Smooth muscle cell (in vitro differentiated cells): ENCODE results near the gene SYNDIG1L. TPM values are rescaled to one million over a fixed set of nuclear protein-coding genes. Genes with fewer than 3 reads are reported as not detected.

Experiments used
- DNase-seq: peaks from one replicate; lab custom pipeline; 2025; ENCODE audit not compliant: unreplicated experiment; lab: John Stamatoyannopoulos, UW
- H2AFZ ChIP-seq: fragments of 200-600 bp; sonication (generic); 2 replicates; pipeline ENCODE4 v1.6.0; 2016; ENCODE audit warnings: antibody characterized with exemption, low read depth, mild to moderate bottlenecking
- H3F3A ChIP-seq: fragments of 200-600 bp; sonication (generic); 2 replicates; pipeline ENCODE4 v1.6.0; 2017; ENCODE audit warnings: antibody characterized with exemption, low read depth
- H3K27ac ChIP-seq: fragments of 200-600 bp; sonication (generic); 2 replicates; pipeline ENCODE4 v1.5.1; 2016; ENCODE audit warnings: low read depth, mild to moderate bottlenecking
- H3K27me3 ChIP-seq: fragments of 200-600 bp; sonication (generic); 2 replicates; pipeline ENCODE4 v1.6.1; 2016; ENCODE audit warnings: low read depth, mild to moderate bottlenecking
- H3K36me3 ChIP-seq: fragments of 200-600 bp; sonication (generic); 2 replicates; pipeline ENCODE4 v1.5.1; 2016; ENCODE audit warnings: low read depth
- H3K4me1 ChIP-seq: fragments of 200-600 bp; sonication (generic); 2 replicates; pipeline ENCODE4 v1.5.1; 2016; ENCODE audit warnings: low read depth
- H3K4me2 ChIP-seq: fragments of 200-600 bp; sonication (generic); 2 replicates; pipeline ENCODE4 v1.6.0; 2016; ENCODE audit warnings: mild to moderate bottlenecking
- H3K4me3 ChIP-seq: fragments of 200-600 bp; sonication (generic); 2 replicates; pipeline ENCODE4 v1.5.1; 2016; ENCODE audit warnings: mild to moderate bottlenecking
- H3K79me2 ChIP-seq: fragments of 200-600 bp; sonication (generic); 2 replicates; pipeline ENCODE4 v1.6.0; 2016; ENCODE audit warnings: low read depth, mild to moderate bottlenecking
- H3K9ac ChIP-seq: fragments of 200-600 bp; sonication (generic); 2 replicates; pipeline ENCODE4 v1.6.0; 2016; ENCODE audit warnings: low read depth
- H3K9me3 ChIP-seq: fragments of 200-600 bp; sonication (generic); replicated peaks from 2 replicates; pipeline ENCODE4 v1.5.1; 2016; ENCODE audit warnings: low read depth
- H4K20me1 ChIP-seq: fragments of 200-600 bp; sonication (generic); 2 replicates; pipeline ENCODE4 v1.6.0; 2016; ENCODE audit warnings: low read depth
- CTCF ChIP-seq: fragments of 200-600 bp; sonication (generic); IDR thresholded peaks from 2 replicates; pipeline ENCODE4 v1.5.1; 2017; ENCODE audit warnings: borderline replicate concordance, mild to moderate bottlenecking, antibody characterized with exemption; ENCODE audit not compliant: insufficient read depth, poor library complexity, severe bottlenecking
- WGBS: methylation state at CpG from one replicate; pipeline ENCODE4 v1.1.7; 2016; ENCODE audit warnings: low lambda C conversion rate; 5-methylcytosine and 5-hydroxymethylcytosine counted together
- polyA plus RNA-seq: library from polyadenylated mRNA; unstranded; fragments of >200 nt; fragmentation: Nextera tagmentation; extraction: Ambion mirVana; gene quantifications from 2 replicates; pipeline ENCODE4 v1.2.1, GENCODE V29; 2016
- total RNA-seq: library from RNA; depleted of rRNA; stranded (reverse); fragments of >200 nt; gene quantifications from 2 replicates; pipeline ENCODE4 v1.2.3, GENCODE V29; 2014

The SYNDIG1L gene
- total and polyA plus RNA-seq, 2 experiments from 2014 or later, result not detected

DNA sequence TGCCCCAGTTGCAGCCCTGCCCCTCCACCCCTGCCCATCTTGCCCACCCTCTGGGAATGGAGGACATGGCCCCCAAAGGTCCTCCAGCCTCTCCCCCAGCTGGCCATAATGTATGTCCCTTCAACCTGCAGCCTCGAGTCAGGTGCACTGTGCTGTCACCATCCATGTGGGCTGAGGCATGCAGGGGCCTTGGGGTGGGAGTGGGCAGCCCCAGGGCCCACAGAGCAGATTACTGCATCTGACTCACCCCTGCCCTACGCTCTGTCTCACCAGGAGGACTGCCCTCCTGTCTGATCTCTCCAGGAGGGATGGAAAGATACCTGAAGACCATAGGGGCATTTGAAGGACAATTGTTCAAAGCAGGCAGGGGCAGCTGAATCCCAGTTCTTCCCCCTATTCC, 13.3 kb downstream of the SYNDIG1L start:
- Histone ChIP-seq H3K9ac (no peak overlapping the region), H3K27me3 (peaks cover 82% of the 10 kb centered on the region)
- WGBS, result 69% methylated on average over 1 of the region's 2 CpGs

DNA sequence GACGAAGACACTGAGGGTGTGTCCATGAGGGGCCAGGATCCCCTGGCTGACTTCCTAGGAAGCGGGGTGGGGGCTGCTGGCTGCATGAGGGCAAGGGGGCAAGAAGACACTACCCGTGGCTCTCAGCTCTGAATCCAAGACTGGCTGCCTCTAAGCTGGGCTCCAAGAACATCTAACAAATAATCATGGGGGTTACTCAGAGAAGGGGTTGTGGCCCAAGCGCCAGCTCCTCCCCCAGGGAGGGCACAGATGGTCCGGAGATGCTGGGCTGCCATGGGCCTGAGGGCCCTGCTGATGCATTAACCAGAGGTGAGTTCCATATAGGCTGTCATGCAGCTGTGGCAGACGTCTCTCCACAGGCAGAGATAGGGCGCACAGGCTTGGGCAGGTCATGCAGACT, 14.3 kb downstream of the SYNDIG1L start:
- no peak for TF ChIP-seq CTCF
- no peak for DNase-seq
- Histone ChIP-seq H3K9ac (no peak overlapping the region), H3K27me3 (peaks cover 79% of the 10 kb centered on the region), H3K4me2 (no peak overlapping the region), H3K9me3 (no peaks in the 10 kb centered on the region), H3F3A (no peaks in the 10 kb centered on the region), H2AFZ (no peak overlapping the region), H3K4me3 (no peak overlapping the region), H3K4me1 (peaks cover 17% of the 10 kb centered on the region), H3K27ac (no peak overlapping the region), H3K36me3 (no peaks in the 10 kb centered on the region), H3K79me2 (no peaks in the 10 kb centered on the region), H4K20me1 (no peaks in the 10 kb centered on the region)
- WGBS, result 93% methylated on average over 7 of the region's 7 CpGs

More for the DNA sequence above, 13.3 kb downstream of the SYNDIG1L start:
- Histone ChIP-seq H3K9me3 (no peaks in the 10 kb centered on the region), H3K4me3 (no peak overlapping the region), H2AFZ (no peak overlapping the region), H3F3A (no peaks in the 10 kb centered on the region), H3K4me2 (no peak overlapping the region), H3K79me2 (no peaks in the 10 kb centered on the region), H3K4me1 (peaks cover 21% of the 10 kb centered on the region), H3K27ac (no peak overlapping the region), H3K36me3 (no peaks in the 10 kb centered on the region), H4K20me1 (no peaks in the 10 kb centered on the region)
- TF ChIP-seq CTCF, result no peak
- no peak for DNase-seq

DNA sequence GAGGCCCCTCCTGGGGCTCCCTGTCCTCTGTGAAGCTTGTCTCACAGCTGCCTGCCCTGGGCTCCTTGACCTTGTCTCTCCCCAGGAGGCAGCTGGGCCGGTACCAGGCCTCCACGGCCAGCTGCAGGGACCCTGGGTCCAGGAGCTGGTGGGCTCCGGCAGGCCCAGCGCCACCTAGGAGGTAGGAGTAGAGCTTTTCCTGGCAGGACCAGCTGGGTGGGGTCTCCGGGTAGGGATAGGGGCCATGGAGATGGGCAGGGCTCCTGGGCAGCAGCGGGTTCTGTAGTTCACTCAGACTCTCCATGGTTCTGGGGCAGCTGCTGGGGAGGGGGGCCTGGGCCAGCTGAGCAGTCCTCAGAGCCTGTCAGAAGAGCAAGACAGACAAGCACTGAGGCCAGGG, 16.6 kb downstream of the SYNDIG1L start:
- no peak overlapping the region for H2AFZ ChIP-seq
- H3K9ac ChIP-seq, result no peak overlapping the region
- no peaks in the 10 kb centered on the region for H4K20me1 ChIP-seq
- no peak overlapping the region for H3K27ac ChIP-seq
- H3K4me2 ChIP-seq, result no peak overlapping the region
- 85% methylated on average over 6 of the region's 6 CpGs for WGBS
- H3K4me3 ChIP-seq, result no peak overlapping the region
- no peaks in the 10 kb centered on the region for H3K79me2 ChIP-seq
- no peak for DNase-seq
- peaks cover 76% of the 10 kb centered on the region for H3K27me3 ChIP-seq
- H3F3A ChIP-seq, result no peaks in the 10 kb centered on the region
- H3K36me3 ChIP-seq, result no peaks in the 10 kb centered on the region
- no peaks in the 10 kb centered on the region for H3K9me3 ChIP-seq
- TF ChIP-seq CTCF, result no peak
- H3K4me1 ChIP-seq, result peaks cover 7% of the 10 kb centered on the region

- no peak for TF ChIP-seq CTCF
Measured at GRCh38 chr14:74408870-74409269, 17.1 kb downstream of the SYNDIG1L start.

More at GRCh38 chr14:74408870-74409269, 17.1 kb downstream of the SYNDIG1L start:
- Histone ChIP-seq H3K27ac (no peak overlapping the region), H3K79me2 (no peaks in the 10 kb centered on the region), H3F3A (no peaks in the 10 kb centered on the region), H3K36me3 (no peaks in the 10 kb centered on the region), H2AFZ (no peak overlapping the region), H3K9ac (no peak overlapping the region), H3K4me1 (peaks cover 1% of the 10 kb centered on the region), H3K4me3 (no peak overlapping the region), H3K27me3 (peaks cover 70% of the 10 kb centered on the region), H3K9me3 (no peaks in the 10 kb centered on the region), H3K4me2 (no peak overlapping the region), H4K20me1 (no peaks in the 10 kb centered on the region)
- DNase-seq, result no peak
- 89% methylated on average over 3 of the region's 3 CpGs for WGBS
